Loucy (cell line): ENCODE measurements around the gene AWAT2.
A peak's percentile ranks its signal among the peaks of the same experiment; 100 is the strongest.

Source experiments
- H2AFZ ChIP-seq: fragments of 200-600 bp; sonication (generic); 2 replicates; pipeline ENCODE4 v1.6.0; 2016; ENCODE audit warnings: antibody characterized with exemption, mild to moderate bottlenecking, low read length, moderate library complexity
- H3F3A ChIP-seq: fragments of 200-600 bp; 2 replicates; pipeline ENCODE4 v1.6.0; 2016; ENCODE audit warnings: antibody characterized with exemption, low read depth, mild to moderate bottlenecking
- H3K27me3 ChIP-seq: fragments of 200-600 bp; sonication (generic); 2 replicates; pipeline ENCODE4 v1.6.1; 2014; ENCODE audit warnings: low read length, mild to moderate bottlenecking; ENCODE audit not compliant: insufficient read depth, poor library complexity, severe bottlenecking
- H3K36me3 ChIP-seq: fragments of 200-600 bp; sonication (generic); 2 replicates; pipeline ENCODE4 v1.6.1; 2016; ENCODE audit warnings: low read length; ENCODE audit not compliant: insufficient read depth
- H3K4me1 ChIP-seq: fragments of 200-600 bp; sonication (generic); 2 replicates; pipeline ENCODE4 v1.5.1; 2014; ENCODE audit warnings: low read length, mild to moderate bottlenecking; ENCODE audit not compliant: insufficient read depth, poor library complexity, severe bottlenecking
- H3K4me2 ChIP-seq: fragments of 200-600 bp; sonication (generic); 2 replicates; pipeline ENCODE4 v1.6.0; 2014; ENCODE audit warnings: antibody characterized with exemption, low read length, low read depth, mild to moderate bottlenecking; ENCODE audit not compliant: poor library complexity, severe bottlenecking
- H3K4me3 ChIP-seq: fragments of 200-600 bp; sonication (generic); 2 replicates; pipeline ENCODE4 v1.5.1; 2014; ENCODE audit warnings: low read length, mild to moderate bottlenecking, mixed read lengths; ENCODE audit not compliant: poor library complexity, severe bottlenecking
- H3K79me2 ChIP-seq: fragments of 200-600 bp; sonication (generic); 2 replicates; pipeline ENCODE4 v1.6.1; 2014; ENCODE audit warnings: low read length; ENCODE audit not compliant: insufficient read depth
- H3K9ac ChIP-seq: fragments of 200-600 bp; sonication (generic); 2 replicates; pipeline ENCODE4 v1.6.0; 2014; ENCODE audit warnings: mild to moderate bottlenecking, low read depth, low read length, moderate library complexity; ENCODE audit not compliant: poor library complexity, severe bottlenecking
- H3K9me2 ChIP-seq: fragments of 200-600 bp; sonication (generic); replicated peaks from 2 replicates; pipeline ENCODE4 v1.6.1; 2016; ENCODE audit warnings: low read depth, low read length, mixed read lengths
- H3K9me3 ChIP-seq: fragments of 200-600 bp; sonication (generic); 2 replicates; pipeline ENCODE4 v1.6.1; 2014; ENCODE audit warnings: mild to moderate bottlenecking, antibody characterized with exemption, low read length, low read depth; ENCODE audit not compliant: insufficient read depth
- H4K20me1 ChIP-seq: fragments of 200-600 bp; sonication (generic); 2 replicates; pipeline ENCODE4 v1.6.0; 2014; ENCODE audit warnings: antibody characterized with exemption, low read length, mild to moderate bottlenecking; ENCODE audit not compliant: insufficient read depth, poor library complexity, severe bottlenecking
- CTCF ChIP-seq: fragments of 200-600 bp; sonication (generic); conservative IDR thresholded peaks from 2 replicates; pipeline ENCODE4 v1.5.1; 2014; ENCODE audit warnings: mild to moderate bottlenecking, antibody characterized with exemption, low read length
- EZH2phosphoT487 ChIP-seq: fragments of 200-600 bp; IDR thresholded peaks from 2 replicates; pipeline ENCODE4 v1.6.1; 2018; ENCODE audit warnings: antibody characterized with exemption, mild to moderate bottlenecking, moderate library complexity, borderline replicate concordance

Gene AWAT2

DNA sequence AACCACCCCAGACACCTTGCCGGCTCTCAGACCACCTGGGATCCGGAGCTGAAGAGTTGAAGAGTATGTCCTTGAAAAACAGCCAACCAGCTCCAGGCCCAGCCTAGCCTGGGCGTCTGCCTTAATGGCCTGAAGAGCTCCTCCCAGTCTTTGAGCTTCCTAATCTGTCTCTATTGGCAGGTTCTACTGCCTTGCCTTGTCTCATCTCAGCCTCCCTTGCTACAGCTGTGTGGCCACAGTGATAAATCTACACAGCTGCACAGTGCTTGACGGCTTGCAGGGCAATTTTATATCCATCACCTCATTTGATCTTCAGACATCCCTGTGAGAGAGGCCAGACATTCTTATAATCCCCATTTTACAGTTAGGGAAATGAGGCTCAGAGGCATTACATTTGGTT, 19.9 kb downstream of the AWAT2 start:
- Histone ChIP-seq H2AFZ (peak overlapping the region; percentile 65; the same call in 1 of the 2 replicates), H3K4me1 (no peaks in the 10 kb centered on the region), H3K9me3 (no peaks in the 10 kb centered on the region), H3K9me2 (no peaks in the 10 kb centered on the region), H3K36me3 (no peaks in the 10 kb centered on the region), H3K4me2 (no peak overlapping the region), H3K9ac (no peak overlapping the region), H3K4me3 (no peak overlapping the region), H3K79me2 (no peaks in the 10 kb centered on the region), H3F3A (no peaks in the 10 kb centered on the region), H4K20me1 (no peaks in the 10 kb centered on the region), H3K27me3 (no peaks in the 10 kb centered on the region)
- TF ChIP-seq CTCF (no peak), EZH2phosphoT487 (no peak)

DNA sequence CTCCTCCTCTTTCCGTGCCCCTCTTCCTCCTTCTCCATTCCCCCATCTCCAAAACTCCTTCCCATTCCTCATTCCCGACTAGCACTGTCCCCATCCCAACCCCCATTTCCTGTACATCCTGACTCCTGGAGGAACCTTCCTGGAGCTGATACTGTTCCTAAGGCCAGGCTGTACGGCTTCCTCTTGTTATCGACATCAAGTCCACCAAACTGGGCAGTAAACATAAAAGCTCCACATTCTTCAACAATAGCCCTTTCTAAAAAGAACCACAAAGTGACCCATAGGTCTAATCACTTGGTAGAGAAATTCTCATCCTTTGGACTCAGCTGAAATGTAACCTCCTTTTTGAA, 22.9 kb downstream of the AWAT2 start:
- no peak overlapping the region for H3K9ac ChIP-seq
- H3F3A ChIP-seq, result no peaks in the 10 kb centered on the region
- H2AFZ ChIP-seq, result no peak overlapping the region
- no peaks in the 10 kb centered on the region for H3K9me3 ChIP-seq
- H3K9me2 ChIP-seq, result no peaks in the 10 kb centered on the region
- no peaks in the 10 kb centered on the region for H4K20me1 ChIP-seq
- H3K36me3 ChIP-seq, result no peaks in the 10 kb centered on the region
- H3K4me3 ChIP-seq, result no peak overlapping the region
- no peaks in the 10 kb centered on the region for H3K27me3 ChIP-seq
- no peak overlapping the region for H3K4me2 ChIP-seq
- TF ChIP-seq EZH2phosphoT487 (no peak), CTCF (no peak)
- no peaks in the 10 kb centered on the region for H3K4me1 ChIP-seq
- H3K79me2 ChIP-seq, result no peaks in the 10 kb centered on the region

GRCh38 chrX:70026112-70026850, 23.5 kb downstream of the AWAT2 start:
- Histone ChIP-seq H3K36me3 (no peaks in the 10 kb centered on the region), H3K27me3 (no peaks in the 10 kb centered on the region), H3K9me2 (no peaks in the 10 kb centered on the region), H3K79me2 (no peaks in the 10 kb centered on the region), H4K20me1 (no peaks in the 10 kb centered on the region), H3K4me3 (no peak overlapping the region), H3K9ac (no peak overlapping the region), H3K9me3 (no peaks in the 10 kb centered on the region), H3F3A (no peaks in the 10 kb centered on the region), H3K4me2 (no peak overlapping the region), H2AFZ (no peak overlapping the region), H3K4me1 (no peaks in the 10 kb centered on the region)
- no peak for TF ChIP-seq CTCF
- TF ChIP-seq EZH2phosphoT487, result no peak
